Measurements from ENCODE around the gene SPATA12. TPM values are rescaled to one million over a fixed set of nuclear protein-coding genes. Genes with fewer than 3 reads are reported as not detected.

SPATA12 gene
- total RNA-seq, 1 experiment from 2014 or later = 0.10 TPM

- no peak for TF ChIP-seq POLR2AphosphoS5 (IDR thresholded peaks at IDR 0.05; ENCODE audit: low read depth, low read length)
- no peak for TF ChIP-seq REST (IDR thresholded peaks at IDR 0.05; ENCODE audit: insufficient read depth in 1 of 2, low read depth in 2 of 2, low read length in 1 of 2)
- no peak for TF ChIP-seq CTCF (IDR thresholded peaks at IDR 0.05)
- no peak for TF ChIP-seq TCF7L2 (IDR thresholded peaks at IDR 0.05; ENCODE audit: low read depth, low read length)
- no peak for TF ChIP-seq SIN3A (IDR thresholded peaks at IDR 0.05; ENCODE audit: borderline replicate concordance, insufficient read depth, low read depth, low read length)
- no TSS peak for BruUV-seq (replicated peaks)
- H3K36me3 ChIP-seq (ENCODE audit: control insufficient read depth, insufficient read depth, low read length) = no peaks in the 10 kb centered on the region
Observed at GRCh38 chr3:57036952-57037351, 23.5 kb upstream of the SPATA12 start.

GRCh38 chr3:57038466-57039164 is 21.8 kb upstream of the SPATA12 start:
- Histone ChIP-seq H3K27me3 (ENCODE audit: control insufficient read depth, insufficient read depth, low read length) (no peaks in the 10 kb centered on the region), H3K36me3 (ENCODE audit: control insufficient read depth, insufficient read depth, low read length) (no peaks in the 10 kb centered on the region), H3K4me3 (ENCODE audit: low read depth in 2 of 2, low read length in 2 of 2) (no peak overlapping the region), H3K9me3 (ENCODE audit: control insufficient read depth, insufficient read depth, low read depth, low read length) (no peaks in the 10 kb centered on the region), H3K4me1 (ENCODE audit: control insufficient read depth, insufficient read depth, low read length) (peaks cover 7% of the 10 kb centered on the region; the same call in 1 of the 2 replicates), H3K27ac (ENCODE audit: low read length) (no peak overlapping the region)
- CTCF ChIA-PET = no interaction called here
- TF ChIP-seq REST (IDR thresholded peaks at IDR 0.05; ENCODE audit: insufficient read depth in 1 of 2, low read depth in 2 of 2, low read length in 1 of 2) (no peak), TCF7L2 (IDR thresholded peaks at IDR 0.05; ENCODE audit: low read depth, low read length) (no peak), SIN3A (IDR thresholded peaks at IDR 0.05; ENCODE audit: borderline replicate concordance, insufficient read depth, low read depth, low read length) (no peak), POLR2AphosphoS5 (IDR thresholded peaks at IDR 0.05; ENCODE audit: low read depth, low read length) (no peak), CTCF (IDR thresholded peaks at IDR 0.05) (no peak)
- intact Hi-C loops (cut with micrococcal nuclease; ENCODE audit: unreplicated experiment) = no loop called here
- BruUV-seq (replicated peaks) = no TSS peak
- POLR2A ChIA-PET = no interaction called here
- no peak for DNase-seq (ENCODE audit: low read depth, low spot score)
- ATAC-seq = no peak
- in situ Hi-C loops (cut with HindIII; ENCODE audit: low pct_unique_long_range_greater_than_20kb, low sequenced_read_pairs) = no loop called here

More at GRCh38 chr3:57036952-57037351, 23.5 kb upstream of the SPATA12 start:
- H3K4me1 ChIP-seq (ENCODE audit: control insufficient read depth, insufficient read depth, low read length) = peaks cover 4% of the 10 kb centered on the region; the same call in 1 of the 2 replicates
- intact Hi-C loops (cut with micrococcal nuclease; ENCODE audit: unreplicated experiment) (no loop called here), in situ Hi-C loops (cut with HindIII; ENCODE audit: low pct_unique_long_range_greater_than_20kb, low sequenced_read_pairs) (no loop called here)
- no peaks in the 10 kb centered on the region for H3K9me3 ChIP-seq (ENCODE audit: control insufficient read depth, insufficient read depth, low read depth, low read length)
- no peaks in the 10 kb centered on the region for H3K27me3 ChIP-seq (ENCODE audit: control insufficient read depth, insufficient read depth, low read length)
- POLR2A ChIA-PET = no interaction called here
- CTCF ChIA-PET = no interaction called here
- no peak overlapping the region for H3K4me3 ChIP-seq (ENCODE audit: low read depth in 2 of 2, low read length in 2 of 2)
- DNase-seq (ENCODE audit: low read depth, low spot score) (no peak), ATAC-seq (no peak)
- H3K27ac ChIP-seq (ENCODE audit: low read length) = no peak overlapping the region

Data from Panc1 (cell line).